ENCODE data around the gene ACSF2.
A peak's percentile ranks its signal among the peaks of the same experiment; 100 is the strongest.

Gene ACSF2

GRCh38 chr17:50482110-50482509, 56.1 kb downstream of the ACSF2 start:
- TF ChIP-seq CTCF (IDR thresholded peaks at IDR 0.05; ENCODE audit: low read depth, low read length) = no peak
- H3K4me3 ChIP-seq (ENCODE audit: low read depth, low read length) = no peak overlapping the region

GRCh38 chr17:50482516-50482915, 56.5 kb downstream of the ACSF2 start:
- TF ChIP-seq CTCF (IDR thresholded peaks at IDR 0.05; ENCODE audit: low read depth, low read length) = peak; percentile 86
- no peak overlapping the region for H3K4me3 ChIP-seq (ENCODE audit: low read depth, low read length)

- H3K4me3 ChIP-seq (ENCODE audit: low read depth, low read length) = no peak overlapping the region
- no peak for TF ChIP-seq CTCF (IDR thresholded peaks at IDR 0.05; ENCODE audit: low read depth, low read length)
These were observed 57.2 kb downstream of the ACSF2 start for GRCh38 chr17:50483266-50483665.

GRCh38 chr17:50484386-50485155, 58.6 kb downstream of the ACSF2 start:
- TF ChIP-seq CTCF (IDR thresholded peaks at IDR 0.05; ENCODE audit: low read depth, low read length) = no peak
- no peak overlapping the region for H3K4me3 ChIP-seq (ENCODE audit: low read depth, low read length)

GRCh38 chr17:50487213-50488096, 61.4 kb downstream of the ACSF2 start:
- no peak for TF ChIP-seq CTCF (IDR thresholded peaks at IDR 0.05; ENCODE audit: low read depth, low read length)
- H3K4me3 ChIP-seq (ENCODE audit: low read depth, low read length) = no peak overlapping the region

GRCh38 chr17:50488880-50489279, 62.9 kb downstream of the ACSF2 start:
- H3K4me3 ChIP-seq (ENCODE audit: low read depth, low read length) = no peak overlapping the region
- TF ChIP-seq CTCF (IDR thresholded peaks at IDR 0.05; ENCODE audit: low read depth, low read length) = no peak

- no peak overlapping the region for H3K4me3 ChIP-seq (ENCODE audit: low read depth, low read length)
- no peak for TF ChIP-seq CTCF (IDR thresholded peaks at IDR 0.05; ENCODE audit: low read depth, low read length)
These were observed 65.5 kb downstream of the ACSF2 start for GRCh38 chr17:50491505-50491904.
